ENCODE measurements around the gene NUP210. TPM values are rescaled to one million over a fixed set of nuclear protein-coding genes. Genes with fewer than 3 reads are reported as not detected.
"Not testable (repeated sequence)": the region's sequence is repeated elsewhere in the genome, so short reads cannot be mapped to it uniquely, and the experiment has no call there.

NUP210 gene
- total and polyA plus RNA-seq, 2 experiments from 2014 or later, result 13.8 to 73.9 TPM

DNA sequence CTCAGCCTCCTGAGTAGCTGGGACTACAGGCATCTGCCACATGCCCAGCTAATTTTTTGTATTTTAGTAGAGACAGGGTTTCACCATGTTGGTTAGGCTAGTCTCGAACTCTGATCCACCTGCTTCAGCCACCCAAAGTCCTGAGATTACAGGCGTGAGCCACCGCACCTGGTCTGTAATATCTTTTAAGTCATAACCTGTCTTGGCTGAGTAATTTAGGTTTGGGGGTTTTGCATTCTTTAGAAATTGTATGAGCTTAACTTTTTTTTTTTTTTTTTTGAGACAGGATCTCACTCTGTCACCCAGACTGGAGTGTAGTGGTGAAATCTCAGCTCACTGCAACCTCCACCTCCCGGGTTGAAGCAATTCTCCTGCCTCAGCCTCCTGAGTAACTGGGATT is 8.6 kb upstream of the NUP210 start:
- H3K9me3 Mint-ChIP-seq, result peaks cover 23% of the 10 kb centered on the region; the same call in 2 of the 3 replicates
- H3K27ac Mint-ChIP-seq; H3K9me2 ChIP-seq (ENCODE audit: insufficient read depth); H3F3A ChIP-seq (replicated peaks; ENCODE audit: low read depth); ATAC-seq; DNase-seq (ENCODE audit: low spot score); H3K36me3 Mint-ChIP-seq (ENCODE audit: low read depth); H2AFZ ChIP-seq; H3K27me3 Mint-ChIP-seq (ENCODE audit: insufficient read depth, low read depth, poor library complexity); H3K27me3 ChIP-seq (ENCODE audit: insufficient read depth); H3K4me1 Mint-ChIP-seq; H3K36me3 ChIP-seq (ENCODE audit: insufficient read depth); H3K4me3 ChIP-seq; H3K4me3 Mint-ChIP-seq; H3K79me2 ChIP-seq (replicated peaks; ENCODE audit: insufficient read depth); H3K4me2 ChIP-seq; H3K27ac ChIP-seq (ENCODE audit: low read depth); H3K4me1 ChIP-seq (ENCODE audit: insufficient read depth); H4K20me1 ChIP-seq (replicated peaks; ENCODE audit: insufficient read depth): not testable (repeated sequence)

DNA sequence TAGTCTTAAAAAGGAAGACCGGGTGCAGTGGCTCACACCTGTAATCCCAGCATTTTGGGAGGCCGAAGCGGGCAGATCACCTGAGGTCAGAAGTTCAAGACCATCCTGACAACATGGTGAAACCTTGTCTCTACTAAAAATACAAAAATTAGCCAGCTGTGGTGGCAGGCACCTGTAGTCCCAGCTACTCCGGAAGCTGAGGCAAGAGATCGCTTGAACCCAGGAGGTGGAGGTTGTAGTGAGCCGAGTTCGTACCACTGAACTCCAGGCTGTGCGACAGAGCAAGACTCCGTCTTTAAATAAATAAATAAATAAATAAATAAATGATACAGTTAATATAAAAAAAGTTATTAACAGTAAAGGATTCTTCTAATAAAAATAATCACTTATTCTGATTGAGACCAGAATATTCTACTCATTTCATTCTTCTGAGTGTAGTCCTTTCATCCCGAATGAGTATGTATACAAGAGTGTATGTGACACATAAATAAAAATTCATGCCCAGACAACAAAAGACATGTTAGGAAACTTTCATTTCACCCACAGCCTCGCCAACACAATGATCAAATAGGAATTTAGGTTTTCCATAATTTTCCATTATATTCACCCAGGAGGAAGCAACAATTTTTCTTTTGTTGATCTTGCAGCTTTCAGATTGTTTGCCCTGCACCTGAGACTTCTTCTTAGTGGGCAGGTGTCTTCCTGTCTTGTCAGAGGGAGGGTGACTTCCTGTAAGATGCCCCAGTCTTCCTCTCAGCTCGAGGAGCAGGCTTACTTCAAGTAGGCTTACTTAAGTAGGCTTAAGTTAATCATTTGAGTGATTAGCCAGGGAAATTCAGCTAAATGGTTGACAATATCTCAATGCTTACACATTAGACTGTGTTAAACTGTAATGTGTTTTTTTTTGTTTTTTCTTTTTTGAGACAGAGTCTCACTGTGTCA is 7.8 kb upstream of the NUP210 start:
- no peaks in the 10 kb centered on the region for H3K27me3 ChIP-seq (ENCODE audit: insufficient read depth)
- H3K27ac ChIP-seq (ENCODE audit: low read depth), result no peak overlapping the region
- TF ChIP-seq EZH2 (IDR thresholded peaks at IDR 0.05; ENCODE audit: low read depth, unreplicated experiment) (no peak), CREB1 (CRISPR knock-in tag; IDR thresholded peaks at IDR 0.05; ENCODE audit: low read depth) (no peak), STAT1 (IDR thresholded peaks at IDR 0.05; ENCODE audit: unreplicated experiment) (no peak)
- H3K27me3 Mint-ChIP-seq (ENCODE audit: insufficient read depth, low read depth, poor library complexity), result no peaks in the 10 kb centered on the region
- no peak overlapping the region for H3K4me3 ChIP-seq
- peaks cover 3% of the 10 kb centered on the region; the same call in 1 of the 3 replicates for H3K36me3 Mint-ChIP-seq (ENCODE audit: low read depth)
- DNase-seq (ENCODE audit: low spot score) (no peak), ATAC-seq (no peak)
- H3K9me2 ChIP-seq (ENCODE audit: insufficient read depth), result no peaks in the 10 kb centered on the region
- H3K27ac Mint-ChIP-seq, result no peak overlapping the region
- H2AFZ ChIP-seq, result no peak overlapping the region
- H3K36me3 ChIP-seq (ENCODE audit: insufficient read depth), result no peaks in the 10 kb centered on the region
- no peak overlapping the region for H3K4me3 Mint-ChIP-seq
- no peak overlapping the region for H3K4me2 ChIP-seq
- H3K79me2 ChIP-seq (replicated peaks; ENCODE audit: insufficient read depth), result no peaks in the 10 kb centered on the region
- H3F3A ChIP-seq (replicated peaks; ENCODE audit: low read depth), result no peaks in the 10 kb centered on the region
- H3K9me3 Mint-ChIP-seq, result peaks cover 20% of the 10 kb centered on the region; the same call in 2 of the 3 replicates
- H3K4me1 Mint-ChIP-seq, result peaks cover 3% of the 10 kb centered on the region; the same call in 1 of the 3 replicates
- no peaks in the 10 kb centered on the region for H3K4me1 ChIP-seq (ENCODE audit: insufficient read depth)
- H4K20me1 ChIP-seq (replicated peaks; ENCODE audit: insufficient read depth), result no peaks in the 10 kb centered on the region

- H3K27me3 Mint-ChIP-seq (ENCODE audit: insufficient read depth, low read depth, poor library complexity), result no peaks in the 10 kb centered on the region
- no peak overlapping the region for H3K4me2 ChIP-seq
- H3K4me3 Mint-ChIP-seq, result no peak overlapping the region
- no peak for DNase-seq (ENCODE audit: low spot score)
- no peak overlapping the region for H2AFZ ChIP-seq
- H3K4me3 ChIP-seq, result no peak overlapping the region
- H3K27ac Mint-ChIP-seq, result no peak overlapping the region
- H3K27ac ChIP-seq (ENCODE audit: low read depth), result no peak overlapping the region
- no peak for ATAC-seq
- peaks cover under 1% of the 10 kb centered on the region; the same call in 1 of the 2 replicates for H3K4me1 ChIP-seq (ENCODE audit: insufficient read depth)
- no peaks in the 10 kb centered on the region for H3K27me3 ChIP-seq (ENCODE audit: insufficient read depth)
- peaks cover 4% of the 10 kb centered on the region; the same call in 2 of the 3 replicates for H3K4me1 Mint-ChIP-seq
- H4K20me1 ChIP-seq (replicated peaks; ENCODE audit: insufficient read depth), result no peaks in the 10 kb centered on the region
- no peaks in the 10 kb centered on the region for H3K36me3 ChIP-seq (ENCODE audit: insufficient read depth)
- no peaks in the 10 kb centered on the region for H3K9me2 ChIP-seq (ENCODE audit: insufficient read depth)
- no peaks in the 10 kb centered on the region for H3K79me2 ChIP-seq (replicated peaks; ENCODE audit: insufficient read depth)
- no peaks in the 10 kb centered on the region for H3F3A ChIP-seq (replicated peaks; ENCODE audit: low read depth)
- H3K9me3 Mint-ChIP-seq, result peaks cover 15% of the 10 kb centered on the region; the same call in 2 of the 3 replicates
- peaks cover 3% of the 10 kb centered on the region; the same call in 1 of the 3 replicates for H3K36me3 Mint-ChIP-seq (ENCODE audit: low read depth)
- no peak for TF ChIP-seq ZNF331 (CRISPR knock-in tag; IDR thresholded peaks at IDR 0.05; ENCODE audit: low read depth)
- TF ChIP-seq NANOG (IDR thresholded peaks at IDR 0.05; ENCODE audit: borderline replicate concordance), result no peak
- TF ChIP-seq EZH2phosphoT487 (IDR thresholded peaks at IDR 0.05; ENCODE audit: unreplicated experiment), result no peak
- TF ChIP-seq, protein P1, sequence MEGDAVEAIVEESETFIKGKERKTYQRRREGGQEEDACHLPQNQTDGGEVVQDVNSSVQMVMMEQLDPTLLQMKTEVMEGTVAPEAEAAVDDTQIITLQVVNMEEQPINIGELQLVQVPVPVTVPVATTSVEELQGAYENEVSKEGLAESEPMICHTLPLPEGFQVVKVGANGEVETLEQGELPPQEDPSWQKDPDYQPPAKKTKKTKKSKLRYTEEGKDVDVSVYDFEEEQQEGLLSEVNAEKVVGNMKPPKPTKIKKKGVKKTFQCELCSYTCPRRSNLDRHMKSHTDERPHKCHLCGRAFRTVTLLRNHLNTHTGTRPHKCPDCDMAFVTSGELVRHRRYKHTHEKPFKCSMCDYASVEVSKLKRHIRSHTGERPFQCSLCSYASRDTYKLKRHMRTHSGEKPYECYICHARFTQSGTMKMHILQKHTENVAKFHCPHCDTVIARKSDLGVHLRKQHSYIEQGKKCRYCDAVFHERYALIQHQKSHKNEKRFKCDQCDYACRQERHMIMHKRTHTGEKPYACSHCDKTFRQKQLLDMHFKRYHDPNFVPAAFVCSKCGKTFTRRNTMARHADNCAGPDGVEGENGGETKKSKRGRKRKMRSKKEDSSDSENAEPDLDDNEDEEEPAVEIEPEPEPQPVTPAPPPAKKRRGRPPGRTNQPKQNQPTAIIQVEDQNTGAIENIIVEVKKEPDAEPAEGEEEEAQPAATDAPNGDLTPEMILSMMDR (conservative IDR thresholded peaks at IDR 0.05; ENCODE audit: low read depth in 2 of 2), result no peak
- TF ChIP-seq POLR2AphosphoS5 (IDR thresholded peaks at IDR 0.05; ENCODE audit: low read depth), result no peak
Measured at GRCh38 chr3:13426591-13426990, 6.5 kb upstream of the NUP210 start.

Measured in GM23338 (cell line).